Endothelial cell of umbilical vein (primary cell): ENCODE results near the gene AK9. TPM values are rescaled to one million over a fixed set of nuclear protein-coding genes. Genes with fewer than 3 reads are reported as not detected.

Experiments
- BruUV-seq: library from RNA; stranded (reverse); fragments of 400-500 nt; replicated peaks from 2 replicates; lab custom pipeline; 2021; lab: Mats Ljungman, UMichigan
- CTCF ChIA-PET: fragments of 300-600, 350-600 bp; sonication (Branson Sonifier 250); formaldehyde crosslinking; loops from one replicate; lab custom pipeline; 2021; ENCODE audit warnings: antibody characterized with exemption, inconsistent platforms; lab: Charles Lee
- POLR2A ChIA-PET: fragments of 300-600, 350-600 bp; sonication (Branson Sonifier 250); formaldehyde crosslinking; loops from one replicate; lab custom pipeline; 2021; ENCODE audit warnings: antibody characterized with exemption, inconsistent platforms; lab: Charles Lee
- DNase-seq: peaks from one replicate; pipeline ENCODE4 v3.0.0-alpha.2; 2011; ENCODE audit warnings: low read depth, low spot score
- FAIRE-seq: peaks from 2 replicates; lab custom pipeline; 2011; peaks lifted over from hg19 to GRCh38; lab: Jason Lieb, UNC
- H2AFZ ChIP-seq: 2 replicates; pipeline ENCODE4 v1.6.0; 2012; ENCODE audit warnings: low read depth, low read length, control low read depth, inconsistent platforms
- H3K27ac ChIP-seq: 2 replicates; pipeline ENCODE4 v1.5.1; 2011; ENCODE audit warnings: low read depth, mild to moderate bottlenecking, control low read depth, low read length, moderate library complexity; ENCODE audit not compliant: insufficient read depth
- H3K27me3 ChIP-seq, 2 experiments: 2 replicates each; pipeline versions ENCODE4 v1.6.0 to v1.6.1; 2011; ENCODE audit warnings: low read length in 2 of 2, mixed read lengths in 1 of 2; ENCODE audit not compliant: control insufficient read depth in 2 of 2, insufficient read depth in 2 of 2
- H3K36me3 ChIP-seq, 2 experiments: 2 replicates in 1 of 2; 3 replicates in 1 of 2; pipeline ENCODE4 v1.5.1; 2011; ENCODE audit warnings: low read length in 2 of 2, mild to moderate bottlenecking in 1 of 2, moderate library complexity in 1 of 2; ENCODE audit not compliant: control insufficient read depth in 2 of 2, insufficient read depth in 2 of 2; ENCODE audit errors: extremely low read depth in 1 of 2
- H3K4me1 ChIP-seq: 3 replicates; pipeline ENCODE4 v1.5.1; 2011; ENCODE audit warnings: mild to moderate bottlenecking, low read length; ENCODE audit not compliant: control insufficient read depth, insufficient read depth; ENCODE audit errors: extremely low read depth
- H3K4me2 ChIP-seq: 2 replicates; pipeline ENCODE4 v1.6.1; 2011; ENCODE audit warnings: low read length, control low read depth, mixed read lengths; ENCODE audit not compliant: insufficient read depth
- H3K4me3 ChIP-seq, 3 experiments: fragments of 200-600 bp in 1 of 3; sonication (generic), shearing (Covaris generic) in 1 of 3; replicated peaks in 1 of 3; 2 replicates each; pipeline ENCODE4 v1.5.1; 2011 to 2016; ENCODE audit warnings: control low read depth in 3 of 3, low read length in 3 of 3, mild to moderate bottlenecking in 2 of 3, inconsistent platforms in 1 of 3, low read depth in 1 of 3, moderate library complexity in 1 of 3; ENCODE audit not compliant: insufficient read depth in 1 of 3
- H3K79me2 ChIP-seq: 2 replicates; pipeline ENCODE4 v1.6.0; 2012; ENCODE audit warnings: low read length, inconsistent platforms; ENCODE audit not compliant: control insufficient read depth, insufficient read depth
- H3K9ac ChIP-seq: replicated peaks from 2 replicates; pipeline ENCODE3; 2011; ENCODE audit warnings: low read length, control low read depth; ENCODE audit not compliant: insufficient read depth; ENCODE audit errors: extremely low read depth
- H3K9me1 ChIP-seq: replicated peaks from 3 replicates; pipeline ENCODE4 v1.6.0; 2011; ENCODE audit warnings: mild to moderate bottlenecking, low read length; ENCODE audit not compliant: control insufficient read depth, insufficient read depth; ENCODE audit errors: extremely low read depth
- H3K9me3 ChIP-seq: replicated peaks from 2 replicates; pipeline ENCODE4 v1.5.1; 2012; ENCODE audit warnings: low read length, inconsistent platforms; ENCODE audit not compliant: control insufficient read depth, insufficient read depth
- H4K20me1 ChIP-seq: replicated peaks from 2 replicates; pipeline ENCODE3; 2011; ENCODE audit warnings: mild to moderate bottlenecking, low read length; ENCODE audit not compliant: control insufficient read depth, insufficient read depth; ENCODE audit errors: extremely low read depth
- CTCF ChIP-seq, 2 donors: IDR thresholded peaks; 1 replicate in 1 of 2; 2 replicates in 1 of 2; pipeline ENCODE4 v1.5.1; 2011; ENCODE audit warnings: low read length in 2 of 2, mild to moderate bottlenecking in 2 of 2, moderate library complexity in 2 of 2, control low read depth in 1 of 2, inconsistent platforms in 1 of 2, low read depth in 1 of 2; ENCODE audit not compliant: insufficient read depth in 1 of 2; ENCODE audit errors: extremely low read depth in 1 of 2
- EZH2 ChIP-seq: IDR thresholded peaks from 2 replicates; pipeline ENCODE4 v1.6.1; 2012; ENCODE audit warnings: borderline replicate concordance, low read depth, mild to moderate bottlenecking, moderate library complexity, low read length, inconsistent platforms; ENCODE audit not compliant: severe bottlenecking
- FOS ChIP-seq: IDR thresholded peaks from 2 replicates; pipeline ENCODE4 v1.6.1; 2011; ENCODE audit warnings: mild to moderate bottlenecking, low read length, moderate library complexity, borderline replicate concordance; ENCODE audit not compliant: insufficient read depth
- GATA2 ChIP-seq: IDR thresholded peaks from 2 replicates; pipeline ENCODE4 v1.7.0; 2011; ENCODE audit warnings: low read depth, mild to moderate bottlenecking, moderate library complexity, mixed read lengths, low read length; ENCODE audit not compliant: insufficient read length, insufficient read depth
- JUN ChIP-seq: IDR thresholded peaks from 2 replicates; pipeline ENCODE4 v1.6.1; 2011; ENCODE audit warnings: borderline replicate concordance, low read depth; ENCODE audit not compliant: insufficient read length, insufficient read depth
- MYC ChIP-seq: IDR thresholded peaks from one replicate; pipeline ENCODE4 v1.6.1; 2011; ENCODE audit warnings: mild to moderate bottlenecking, low read depth, low read length
- POLR2A ChIP-seq: IDR thresholded peaks from 2 replicates; pipeline ENCODE4 v1.6.1; 2012; ENCODE audit warnings: low read depth, mild to moderate bottlenecking, control low read depth, low read length
- POLR2AphosphoS5 ChIP-seq: IDR thresholded peaks from 2 replicates; pipeline ENCODE4 v1.6.1; 2012; ENCODE audit warnings: low read depth, mild to moderate bottlenecking, control low read depth, low read length, moderate library complexity; ENCODE audit not compliant: insufficient read depth
- dilution Hi-C: fragments of 300-500 bp; cut with MboI; formaldehyde crosslinking; loops from one replicate; pipeline ENCODE4 v1.15.0; 2019; ENCODE audit warnings: low sequenced_read_pairs; ENCODE audit not compliant: extremely low pct_ligation_motif_present
- intact Hi-C: fragments of 100-400 bp; cut with micrococcal nuclease; formaldehyde crosslinking; loops from one replicate; pipeline ENCODE4 v1.10.0; 2022
- polyA plus RNA-seq, 4 experiments: library from polyadenylated mRNA; depleted of rRNA in 3 of 4; stranded (reverse) in 3 of 4; unstranded in 1 of 4; fragments of >200 nt; gene quantifications; 2 replicates each; pipeline versions ENCODE4 v1.2.1 to v1.2.3, GENCODE V29; 2011 to 2012; ENCODE audit warnings: missing spikeins in 1 of 4
- total RNA-seq: library from RNA; stranded (reverse); gene quantifications from 2 replicates; pipeline ENCODE4 v1.2.3, GENCODE V29; 2021
- TF ChIP-seq, protein P1 (sequence below): IDR thresholded peaks from 2 replicates; pipeline ENCODE4 v1.6.1; 2011; ENCODE audit not compliant: insufficient read depth, insufficient read length

AK9 gene
- total and polyA plus RNA-seq, 2 donors (not counting 3 experiments of a cell fraction or from before 2014, with no cell fraction given) = 1.4 to 3.2 TPM

DNA sequence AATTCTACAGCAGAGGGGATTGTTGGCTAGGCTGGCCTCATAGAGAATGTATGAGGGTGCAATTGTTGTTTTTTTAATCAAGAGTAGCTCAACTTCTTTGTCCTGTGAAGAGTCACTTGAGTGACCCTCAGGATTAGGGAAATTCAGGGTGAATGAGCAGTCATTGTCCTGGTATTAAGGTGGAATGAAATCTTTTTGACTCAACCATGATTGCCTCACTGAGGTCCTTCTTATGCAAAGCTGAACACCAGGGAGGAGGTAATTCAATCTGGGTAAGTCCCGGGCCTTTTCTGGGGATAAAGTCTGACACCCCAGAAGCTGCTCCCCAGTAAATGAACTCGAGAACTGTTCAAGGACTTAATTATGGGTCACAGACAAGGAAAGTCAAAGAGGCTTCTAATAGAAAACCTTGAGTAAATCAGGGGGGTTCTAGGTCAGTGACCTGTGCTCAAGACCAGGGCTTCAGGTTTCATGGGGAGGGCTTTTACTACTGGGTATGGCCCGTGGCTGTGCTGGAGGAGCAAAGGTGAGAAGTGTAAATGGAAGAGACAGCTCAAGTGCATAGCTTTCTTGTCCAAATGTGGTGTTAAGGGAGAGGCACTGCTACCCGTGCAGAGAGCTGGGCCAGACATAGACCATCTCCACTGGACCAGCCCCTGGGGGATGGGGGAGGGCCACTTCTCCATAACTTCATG, 182.7 kb downstream of the AK9 start:
- no peak for FAIRE-seq
- CTCF ChIA-PET = interaction anchor here (0.9 to 1.0 kb wide), 2 partner anchors 9 to 531 kb away, joined by 3 read pairs; no protein-coding TSS in a partner anchor
- Histone ChIP-seq H3K79me2 (no peaks in the 10 kb centered on the region), H3K4me2 (no peak overlapping the region), H4K20me1 (no peaks in the 10 kb centered on the region), H3K9me1 (no peaks in the 10 kb centered on the region), H3K4me1 (no peaks in the 10 kb centered on the region), H3K4me3 (no peak overlapping the region), H3K27me3 (peaks cover 5 to 8% of the 10 kb centered on the region in 2 experiments), H3K36me3 (no peaks in the 10 kb centered on the region), H3K27ac (no peak overlapping the region), H2AFZ (no peak overlapping the region), H3K9me3 (no peaks in the 10 kb centered on the region), H3K9ac (no peak overlapping the region)
- dilution Hi-C loops = no loop called here
- DNase-seq = no peak
- intact Hi-C loops = no loop called here
- TF ChIP-seq JUN (no peak), EZH2 (no peak), POLR2AphosphoS5 (no peak), FOS (no peak), GATA2 (no peak), CTCF (IDR thresholded peaks at IDR 0.05; ENCODE audit: extremely low read depth in 1 of 2, insufficient read depth in 1 of 2, low read depth in 1 of 2, low read length in 2 of 2) (no peak), MYC (no peak), POLR2A (no peak)
- TF ChIP-seq, protein P1, sequence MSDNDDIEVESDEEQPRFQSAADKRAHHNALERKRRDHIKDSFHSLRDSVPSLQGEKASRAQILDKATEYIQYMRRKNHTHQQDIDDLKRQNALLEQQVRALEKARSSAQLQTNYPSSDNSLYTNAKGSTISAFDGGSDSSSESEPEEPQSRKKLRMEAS = no peak
- POLR2A ChIA-PET = no interaction called here
- no TSS peak for BruUV-seq
